Kidney epithelial cell (primary cell): ENCODE data around the gene RNU6-8. TPM values are rescaled to one million over a fixed set of nuclear protein-coding genes. Genes with fewer than 3 reads are reported as not detected.

ENCODE experiments used
- DNase-seq: peaks from one replicate; pipeline ENCODE4 v3.0.0-alpha.2; 2010; ENCODE audit warnings: low read depth
- H3K27me3 ChIP-seq: 2 replicates; pipeline ENCODE4 v1.6.0; 2011; ENCODE audit warnings: low read length; ENCODE audit not compliant: control insufficient read depth, insufficient read depth
- H3K36me3 ChIP-seq: 2 replicates; pipeline ENCODE4 v1.5.1; 2011; ENCODE audit warnings: low read length; ENCODE audit not compliant: control insufficient read depth, insufficient read depth
- H3K4me3 ChIP-seq: 2 replicates; pipeline ENCODE4 v1.5.1; 2011; ENCODE audit warnings: low read depth, mild to moderate bottlenecking, control low read depth, low read length
- total RNA-seq: library from RNA; depleted of rRNA; stranded (reverse); fragments of >200 nt; gene quantifications from 2 replicates; pipeline ENCODE4 v1.2.3, GENCODE V29; 2015
- TF ChIP-seq, protein P1 (sequence below): IDR thresholded peaks from 2 replicates; pipeline ENCODE4 v1.5.1; 2011; ENCODE audit warnings: mild to moderate bottlenecking, moderate library complexity, low read length, control low read depth, inconsistent platforms; ENCODE audit not compliant: insufficient read depth, poor library complexity, severe bottlenecking

Gene RNU6-8
- total RNA-seq, 1 donor from 2014 or later: not detected

- Histone ChIP-seq H3K36me3 (no peaks in the 10 kb centered on the region), H3K4me3 (peak overlapping the region; percentile 82), H3K27me3 (no peaks in the 10 kb centered on the region)
- TF ChIP-seq, protein P1, sequence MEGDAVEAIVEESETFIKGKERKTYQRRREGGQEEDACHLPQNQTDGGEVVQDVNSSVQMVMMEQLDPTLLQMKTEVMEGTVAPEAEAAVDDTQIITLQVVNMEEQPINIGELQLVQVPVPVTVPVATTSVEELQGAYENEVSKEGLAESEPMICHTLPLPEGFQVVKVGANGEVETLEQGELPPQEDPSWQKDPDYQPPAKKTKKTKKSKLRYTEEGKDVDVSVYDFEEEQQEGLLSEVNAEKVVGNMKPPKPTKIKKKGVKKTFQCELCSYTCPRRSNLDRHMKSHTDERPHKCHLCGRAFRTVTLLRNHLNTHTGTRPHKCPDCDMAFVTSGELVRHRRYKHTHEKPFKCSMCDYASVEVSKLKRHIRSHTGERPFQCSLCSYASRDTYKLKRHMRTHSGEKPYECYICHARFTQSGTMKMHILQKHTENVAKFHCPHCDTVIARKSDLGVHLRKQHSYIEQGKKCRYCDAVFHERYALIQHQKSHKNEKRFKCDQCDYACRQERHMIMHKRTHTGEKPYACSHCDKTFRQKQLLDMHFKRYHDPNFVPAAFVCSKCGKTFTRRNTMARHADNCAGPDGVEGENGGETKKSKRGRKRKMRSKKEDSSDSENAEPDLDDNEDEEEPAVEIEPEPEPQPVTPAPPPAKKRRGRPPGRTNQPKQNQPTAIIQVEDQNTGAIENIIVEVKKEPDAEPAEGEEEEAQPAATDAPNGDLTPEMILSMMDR: no peak
- DNase-seq: no peak
These were observed 874 bp upstream of the RNU6-8 start for GRCh38 chr14:32203928-32204357.

- Histone ChIP-seq H3K27me3 (no peaks in the 10 kb centered on the region), H3K36me3 (no peaks in the 10 kb centered on the region), H3K4me3 (peak overlapping the region; percentile 82)
- TF ChIP-seq, protein P1: no peak
- no peak for DNase-seq
These were observed 525 bp downstream of the RNU6-8 start for GRCh38 chr14:32202491-32202997.

- TF ChIP-seq, protein P1: no peak
- no peaks in the 10 kb centered on the region for H3K36me3 ChIP-seq
- no peak for DNase-seq
- H3K27me3 ChIP-seq: no peaks in the 10 kb centered on the region
- peak within 1 kb of the TSS; percentile 82 for H3K4me3 ChIP-seq
These were observed 1.1 kb downstream of the RNU6-8 start, which contains the start of gene RNU6-7 for GRCh38 chr14:32201816-32202490. RNU6-7 (plus strand) TSS chr14:32202045.

DNA sequence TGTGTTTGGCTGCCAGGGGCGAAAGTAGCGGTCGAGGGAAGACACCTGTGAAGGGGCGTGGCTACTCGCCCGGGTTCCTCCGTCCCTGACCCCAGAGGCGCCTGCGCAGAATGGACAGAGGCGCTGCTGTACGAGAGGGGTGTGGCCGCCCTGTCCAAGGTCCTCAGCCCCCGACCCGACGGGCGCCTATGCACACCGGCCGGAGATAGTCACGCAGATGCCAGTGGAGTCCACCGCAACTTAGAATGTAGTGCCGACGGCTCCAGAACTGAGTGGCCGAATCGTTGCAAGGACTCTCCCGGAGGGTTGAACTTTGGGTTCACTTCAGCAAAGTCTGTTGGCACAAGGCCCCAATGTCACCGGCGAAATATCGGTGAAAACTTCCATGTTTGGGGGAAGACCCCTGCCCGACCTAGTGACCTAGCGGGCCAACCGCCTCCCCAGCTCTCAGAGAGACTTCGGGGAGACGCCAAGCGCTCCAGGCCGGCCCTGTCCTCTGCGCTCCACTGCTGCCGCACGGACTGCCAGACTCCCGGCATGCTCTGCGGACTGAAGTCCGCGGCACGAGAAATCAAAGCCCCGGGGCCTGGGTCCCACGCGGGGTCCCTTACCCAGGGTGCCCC is 1.8 kb downstream of the RNU6-8 start:
- H3K36me3 ChIP-seq: no peaks in the 10 kb centered on the region
- H3K4me3 ChIP-seq: peak overlapping the region; percentile 82
- H3K27me3 ChIP-seq: no peaks in the 10 kb centered on the region
- peak; percentile 38 for DNase-seq
- TF ChIP-seq, protein P1: no peak

GRCh38 chr14:32200368-32201192 is 2.5 kb downstream of the RNU6-8 start:
- H3K36me3 ChIP-seq: no peaks in the 10 kb centered on the region
- peak overlapping the region; percentile 82 for H3K4me3 ChIP-seq
- H3K27me3 ChIP-seq: no peaks in the 10 kb centered on the region
- TF ChIP-seq, protein P1: no peak
- DNase-seq: no peak
